ENCODE results near the gene UTF1. TPM values are rescaled to one million over a fixed set of nuclear protein-coding genes. Genes with fewer than 3 reads are reported as not detected.
"Not testable (repeated sequence)": the region's sequence is repeated elsewhere in the genome, so short reads cannot be mapped to it uniquely, and the experiment has no call there.

Gene UTF1
- total RNA-seq, 1 donor from 2014 or later, result not detected

DNA sequence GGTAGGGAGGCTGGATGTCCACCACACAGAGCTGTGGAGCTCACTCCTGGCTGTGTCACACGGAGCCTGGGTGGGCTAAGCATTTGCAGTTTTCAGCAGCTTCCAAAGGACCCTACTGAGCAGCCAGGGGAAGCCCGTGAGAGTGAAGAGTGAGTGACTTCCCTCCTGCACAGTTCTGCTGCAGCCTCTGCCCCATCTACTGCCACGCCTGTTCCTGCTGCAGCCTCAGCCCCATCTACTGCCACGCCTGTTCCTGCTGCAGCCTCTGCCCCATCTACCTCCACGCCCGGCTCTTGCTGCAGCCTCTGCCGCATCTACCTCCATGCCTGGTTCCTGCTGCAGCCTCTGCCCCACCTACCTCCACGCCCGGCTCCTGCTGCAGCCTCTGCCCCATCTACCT, 34.4 kb downstream of the UTF1 start:
- H3K4me1 Mint-ChIP-seq, result peaks cover 2% of the 10 kb centered on the region
- no peak for TF ChIP-seq CTCF (IDR thresholded peaks at IDR 0.05; ENCODE audit: unreplicated experiment)
- no peak overlapping the region for H3K27ac Mint-ChIP-seq
- no peak overlapping the region for H3K4me3 Mint-ChIP-seq
- H3K36me3 Mint-ChIP-seq, result no peaks in the 10 kb centered on the region
- no peaks in the 10 kb centered on the region for H3K9me3 Mint-ChIP-seq
- DNase-seq (ENCODE audit: low spot score in 2 of 2, unreplicated experiment in 2 of 2), result no peak
- peaks cover 11% of the 10 kb centered on the region for H3K27me3 Mint-ChIP-seq (ENCODE audit: low read depth)

- peaks cover 11% of the 10 kb centered on the region for H3K27me3 Mint-ChIP-seq (ENCODE audit: low read depth)
- DNase-seq (ENCODE audit: low spot score in 2 of 2, unreplicated experiment in 2 of 2); H3K36me3 Mint-ChIP-seq; H3K4me3 Mint-ChIP-seq; H3K27ac Mint-ChIP-seq; H3K4me1 Mint-ChIP-seq; H3K9me3 Mint-ChIP-seq: not testable (repeated sequence)
These were observed 35.0 kb downstream of the UTF1 start for GRCh38 chr10:133265052-133265451.

GRCh38 chr10:133266056-133266795, 36.2 kb downstream of the UTF1 start:
- peaks cover 11% of the 10 kb centered on the region for H3K27me3 Mint-ChIP-seq (ENCODE audit: low read depth)
- TF ChIP-seq CTCF (IDR thresholded peaks at IDR 0.05; ENCODE audit: unreplicated experiment), result no peak
- H3K4me3 Mint-ChIP-seq, result no peak overlapping the region
- no peaks in the 10 kb centered on the region for H3K9me3 Mint-ChIP-seq
- H3K4me1 Mint-ChIP-seq, result peaks cover 2% of the 10 kb centered on the region
- H3K27ac Mint-ChIP-seq, result no peak overlapping the region
- H3K36me3 Mint-ChIP-seq, result no peaks in the 10 kb centered on the region
- no peak for DNase-seq (ENCODE audit: low spot score in 2 of 2, unreplicated experiment in 2 of 2)

DNA sequence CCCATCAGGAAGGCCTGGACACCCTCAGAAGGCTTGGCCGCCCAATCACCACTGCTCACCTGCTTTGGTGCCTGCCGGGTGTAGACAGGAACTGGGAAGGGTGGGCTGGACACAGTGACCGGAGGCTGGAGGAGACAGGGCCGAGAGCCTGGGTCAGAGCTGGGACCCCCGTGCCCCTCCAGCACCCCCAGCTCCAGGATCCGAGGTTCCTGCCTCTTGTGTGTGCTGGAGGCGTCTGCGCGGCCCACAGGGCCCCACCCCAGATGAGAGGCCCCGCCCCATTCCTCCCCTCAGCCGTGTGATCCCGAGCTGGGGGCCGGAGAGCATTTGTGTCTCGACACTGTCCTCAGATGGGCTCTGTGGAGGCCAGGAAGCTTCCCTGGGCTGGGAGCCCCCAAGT, 37.3 kb downstream of the UTF1 start:
- Mint-ChIP-seq H3K36me3 (no peaks in the 10 kb centered on the region), H3K27me3 (ENCODE audit: low read depth) (peaks cover 11% of the 10 kb centered on the region), H3K4me1 (peaks cover 2% of the 10 kb centered on the region), H3K4me3 (no peak overlapping the region), H3K27ac (no peak overlapping the region), H3K9me3 (no peaks in the 10 kb centered on the region)
- no peak for TF ChIP-seq CTCF (IDR thresholded peaks at IDR 0.05; ENCODE audit: unreplicated experiment)
- DNase-seq (ENCODE audit: low spot score in 2 of 2, unreplicated experiment in 2 of 2), result no peak

GRCh38 chr10:133267829-133268228, 37.8 kb downstream of the UTF1 start:
- no peak overlapping the region for H3K27ac Mint-ChIP-seq
- H3K36me3 Mint-ChIP-seq, result no peaks in the 10 kb centered on the region
- H3K4me3 Mint-ChIP-seq, result no peak overlapping the region
- no peak for TF ChIP-seq CTCF (IDR thresholded peaks at IDR 0.05; ENCODE audit: unreplicated experiment)
- H3K9me3 Mint-ChIP-seq, result no peaks in the 10 kb centered on the region
- H3K4me1 Mint-ChIP-seq, result no peaks in the 10 kb centered on the region
- H3K27me3 Mint-ChIP-seq (ENCODE audit: low read depth), result peaks cover 11% of the 10 kb centered on the region
- DNase-seq (ENCODE audit: low spot score in 2 of 2, unreplicated experiment in 2 of 2), result no peak

DNA sequence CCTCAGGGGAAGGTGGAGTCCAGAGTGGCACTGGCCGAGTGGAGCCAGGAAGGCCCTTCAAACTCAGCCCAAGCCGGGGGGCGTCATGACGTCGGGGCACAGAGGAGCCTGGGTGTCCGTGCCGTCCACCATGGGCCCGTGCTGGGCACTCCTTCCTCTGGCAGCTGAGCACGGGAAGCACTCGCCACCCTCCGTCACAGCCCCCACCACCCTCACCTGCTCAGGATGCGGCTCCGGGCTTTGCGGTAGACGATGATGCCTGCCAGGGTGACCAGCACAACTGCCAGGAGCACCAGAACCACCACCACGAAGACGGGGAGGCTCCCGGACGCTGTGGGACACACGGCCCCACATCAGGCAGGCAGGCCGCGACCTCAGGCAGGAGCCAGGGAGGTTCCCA, 38.5 kb downstream of the UTF1 start:
- no peaks in the 10 kb centered on the region for H3K36me3 Mint-ChIP-seq
- H3K4me1 Mint-ChIP-seq, result no peaks in the 10 kb centered on the region
- H3K27me3 Mint-ChIP-seq (ENCODE audit: low read depth), result peaks cover 9% of the 10 kb centered on the region
- H3K4me3 Mint-ChIP-seq, result no peak overlapping the region
- no peaks in the 10 kb centered on the region for H3K9me3 Mint-ChIP-seq
- H3K27ac Mint-ChIP-seq, result no peak overlapping the region
- TF ChIP-seq CTCF (IDR thresholded peaks at IDR 0.05; ENCODE audit: unreplicated experiment), result no peak
- DNase-seq (ENCODE audit: low spot score in 2 of 2, unreplicated experiment in 2 of 2), result no peak

Data from mesothelial cell of epicardium (in vitro differentiated cells).